ENCODE data around the gene TMEM250.

DNA sequence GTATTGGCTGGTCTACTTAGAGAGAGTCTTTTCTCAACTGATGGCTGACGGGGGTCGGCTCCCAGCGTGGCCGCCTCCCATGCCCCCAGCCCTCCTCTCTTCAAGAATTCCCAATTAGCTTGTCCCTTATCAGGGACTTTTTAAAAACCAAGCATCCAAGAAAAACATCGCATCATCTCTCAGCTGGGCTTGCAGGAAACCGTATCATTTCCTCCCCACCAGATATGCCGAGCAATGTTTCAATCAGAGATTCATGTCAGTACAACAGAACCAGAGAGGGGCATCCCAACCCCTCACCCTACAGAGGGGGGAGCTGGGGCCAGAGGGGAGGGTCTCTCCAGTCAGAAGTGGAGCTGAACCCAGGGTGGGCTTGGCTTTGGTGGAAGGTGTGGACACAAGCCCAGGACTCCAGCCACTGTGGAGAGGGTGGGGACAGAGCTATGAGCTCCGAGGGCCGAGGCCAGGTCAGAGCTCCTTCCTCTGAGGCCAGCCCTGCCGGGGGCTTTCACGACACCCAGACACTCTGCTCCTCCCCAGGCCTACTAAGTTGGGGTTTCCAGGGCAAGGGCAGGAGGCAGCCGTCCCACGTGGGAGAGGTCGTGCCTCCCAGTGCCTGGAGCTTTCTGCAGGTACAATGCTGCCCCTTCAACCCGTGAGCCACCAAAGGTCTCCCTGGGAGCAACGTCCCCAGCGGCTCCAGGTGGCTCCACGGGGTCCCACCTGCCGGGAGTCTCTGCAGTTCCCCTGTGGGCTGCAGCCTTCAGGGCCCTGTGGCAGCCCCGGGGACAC, 39.0 kb upstream of the TMEM250 start:
- no peak for TF ChIP-seq POLR2A (IDR thresholded peaks at IDR 0.05)
- TF ChIP-seq, protein P1, sequence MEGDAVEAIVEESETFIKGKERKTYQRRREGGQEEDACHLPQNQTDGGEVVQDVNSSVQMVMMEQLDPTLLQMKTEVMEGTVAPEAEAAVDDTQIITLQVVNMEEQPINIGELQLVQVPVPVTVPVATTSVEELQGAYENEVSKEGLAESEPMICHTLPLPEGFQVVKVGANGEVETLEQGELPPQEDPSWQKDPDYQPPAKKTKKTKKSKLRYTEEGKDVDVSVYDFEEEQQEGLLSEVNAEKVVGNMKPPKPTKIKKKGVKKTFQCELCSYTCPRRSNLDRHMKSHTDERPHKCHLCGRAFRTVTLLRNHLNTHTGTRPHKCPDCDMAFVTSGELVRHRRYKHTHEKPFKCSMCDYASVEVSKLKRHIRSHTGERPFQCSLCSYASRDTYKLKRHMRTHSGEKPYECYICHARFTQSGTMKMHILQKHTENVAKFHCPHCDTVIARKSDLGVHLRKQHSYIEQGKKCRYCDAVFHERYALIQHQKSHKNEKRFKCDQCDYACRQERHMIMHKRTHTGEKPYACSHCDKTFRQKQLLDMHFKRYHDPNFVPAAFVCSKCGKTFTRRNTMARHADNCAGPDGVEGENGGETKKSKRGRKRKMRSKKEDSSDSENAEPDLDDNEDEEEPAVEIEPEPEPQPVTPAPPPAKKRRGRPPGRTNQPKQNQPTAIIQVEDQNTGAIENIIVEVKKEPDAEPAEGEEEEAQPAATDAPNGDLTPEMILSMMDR (IDR thresholded peaks at IDR 0.05 in 4 of 5, conservative IDR thresholded peaks at IDR 0.05 in 1 of 5) = no peak

All from gastrocnemius medialis (tissue), 4 donors.